Subcutaneous adipose tissue (tissue), 4 donors: Measurements from ENCODE around the gene ALPK3. TPM values are rescaled to one million over a fixed set of nuclear protein-coding genes. Genes with fewer than 3 reads are reported as not detected.

ENCODE experiments used
- CTCF ChIP-seq: fragments of 450-650 bp; IDR thresholded peaks from one replicate; pipeline ENCODE4 v1.5.1; 2016; ENCODE audit warnings: low read depth, mild to moderate bottlenecking, control low read depth, antibody characterized with exemption, moderate library complexity
- total RNA-seq, 4 donors: library from RNA; depleted of rRNA; stranded (reverse); fragments of >200 nt; gene quantifications; one replicate each; pipeline ENCODE4 v1.1.0, GENCODE V29; 2016

Gene ALPK3
- total RNA-seq, 4 donors from 2014 or later = 3.3 to 70.3 (median 8.1) TPM

GRCh38 chr15:84847382-84847781 lies 30.2 kb downstream of the ALPK3 start:
- no peak for TF ChIP-seq CTCF

GRCh38 chr15:84852212-84852611 lies 35.1 kb downstream of the ALPK3 start:
- TF ChIP-seq CTCF = no peak

- TF ChIP-seq CTCF = no peak
These were observed 38.0 kb downstream of the ALPK3 start for GRCh38 chr15:84855136-84855535.

- TF ChIP-seq CTCF = no peak
These were observed 38.6 kb downstream of the ALPK3 start for GRCh38 chr15:84855765-84856164.

GRCh38 chr15:84856731-84857417 lies 39.7 kb downstream of the ALPK3 start:
- no peak for TF ChIP-seq CTCF

- TF ChIP-seq CTCF = no peak
These were observed 40.4 kb downstream of the ALPK3 start for GRCh38 chr15:84857418-84858004.

GRCh38 chr15:84858231-84858630 lies 41.1 kb downstream of the ALPK3 start:
- TF ChIP-seq CTCF = no peak
